Spinal cord (tissue), 10 donors: ENCODE data around the gene KIF26A. TPM values are rescaled to one million over a fixed set of nuclear protein-coding genes. Genes with fewer than 3 reads are reported as not detected.

Experiments
- DNase-seq, 6 donors: peaks; one replicate each; pipeline versions ENCODE4 v3.0.0 to v3.0.0-alpha.2; 2013 to 2015; ENCODE audit warnings: low spot score in 6 of 6, low read depth in 4 of 6
- H3K27ac ChIP-seq: one replicate; pipeline ENCODE4 v1.5.1; 2013; ENCODE audit warnings: low read depth, low read length, control low read depth
- H3K27me3 ChIP-seq: one replicate; pipeline ENCODE4 v1.6.1; 2013; ENCODE audit warnings: low read length; ENCODE audit not compliant: control insufficient read depth, insufficient read depth
- H3K36me3 ChIP-seq: one replicate; pipeline ENCODE4 v1.6.1; 2013; ENCODE audit warnings: low read length; ENCODE audit not compliant: control insufficient read depth, insufficient read depth
- H3K4me1 ChIP-seq: one replicate; pipeline ENCODE4 v1.6.1; 2013; ENCODE audit warnings: low read length; ENCODE audit not compliant: control insufficient read depth, insufficient read depth
- H3K4me3 ChIP-seq: one replicate; pipeline ENCODE4 v1.5.1; 2013; ENCODE audit warnings: low read depth, low read length, control low read depth
- H3K9me3 ChIP-seq: one replicate; pipeline ENCODE4 v1.6.1; 2013; ENCODE audit warnings: low read length; ENCODE audit not compliant: control insufficient read depth, insufficient read depth
- WGBS: methylation state at CpG from one replicate; pipeline ENCODE4 v1.1.5; 2013; ENCODE audit warnings: missing lambda C conversion rate; ENCODE audit not compliant: insufficient coverage; 5-methylcytosine and 5-hydroxymethylcytosine counted together
- polyA plus RNA-seq, 2 donors: library from polyadenylated mRNA; unstranded; fragments of 120-200 nt; gene quantifications; one replicate each; pipeline ENCODE4 v1.2.1, GENCODE V29; 2013; ENCODE audit not compliant: insufficient read length in 2 of 2
- total RNA-seq, 2 donors: library from RNA; depleted of rRNA in 1 of 2; stranded (reverse); fragments of 120-200 nt in 1 of 2; fragments of >200 nt in 1 of 2; gene quantifications; one replicate each; pipeline versions ENCODE4 v1.2.3 to v1.2.4, GENCODE V29; 2013 to 2014
- donor health status: healthy.

Gene KIF26A
- total and polyA plus RNA-seq, 4 donors, result 4.3 to 15.5 (median 10.0) TPM

DNA sequence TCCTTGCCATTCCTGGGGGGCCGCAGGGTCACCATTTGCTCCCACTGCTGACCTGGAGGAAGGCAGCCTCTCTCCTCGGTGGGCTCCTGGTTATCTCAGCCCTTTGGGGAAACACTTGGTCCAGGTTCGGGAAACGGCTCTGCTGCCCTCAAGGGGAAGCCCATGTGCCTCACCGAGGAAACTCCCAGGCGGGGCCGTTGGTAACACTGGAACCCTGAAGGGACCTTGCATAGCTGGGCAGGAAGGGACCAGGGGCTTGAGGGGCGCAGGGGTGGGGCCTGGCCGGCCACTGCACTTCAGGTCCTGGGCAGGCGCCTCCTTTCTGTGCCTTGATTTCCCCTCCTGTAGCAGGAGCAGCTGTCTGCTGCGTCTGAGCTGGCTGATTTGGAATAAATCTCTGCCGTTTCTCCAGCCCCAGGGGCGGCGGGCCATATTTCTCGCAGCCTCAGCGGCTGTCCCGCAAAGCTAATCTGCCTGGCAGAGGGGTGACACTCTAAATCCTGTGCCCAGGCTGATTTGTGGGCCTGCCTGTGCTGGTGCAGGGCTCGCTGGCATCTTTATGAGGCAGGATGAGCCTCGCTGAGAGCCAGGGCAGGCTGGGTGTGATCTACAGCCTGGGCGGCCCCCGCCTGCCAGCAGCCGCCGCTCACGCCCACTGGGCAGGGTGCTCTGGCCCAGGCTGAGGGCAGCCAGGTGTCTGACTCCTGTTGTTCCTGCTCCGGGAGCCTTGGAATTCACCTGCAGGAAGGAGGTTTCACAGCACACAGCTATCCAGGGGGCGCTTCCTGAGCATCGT, 49.7 kb downstream of the KIF26A start:
- 64% methylated on average over 27 of the region's 27 CpGs for WGBS
- Histone ChIP-seq H3K9me3 (no peaks in the 10 kb centered on the region), H3K27ac (no peak overlapping the region), H3K36me3 (no peaks in the 10 kb centered on the region), H3K4me3 (no peak overlapping the region), H3K4me1 (peaks cover 23% of the 10 kb centered on the region), H3K27me3 (peaks cover 2% of the 10 kb centered on the region)
- DNase-seq, result peak in 1 of 6 donors; percentile 43

DNA sequence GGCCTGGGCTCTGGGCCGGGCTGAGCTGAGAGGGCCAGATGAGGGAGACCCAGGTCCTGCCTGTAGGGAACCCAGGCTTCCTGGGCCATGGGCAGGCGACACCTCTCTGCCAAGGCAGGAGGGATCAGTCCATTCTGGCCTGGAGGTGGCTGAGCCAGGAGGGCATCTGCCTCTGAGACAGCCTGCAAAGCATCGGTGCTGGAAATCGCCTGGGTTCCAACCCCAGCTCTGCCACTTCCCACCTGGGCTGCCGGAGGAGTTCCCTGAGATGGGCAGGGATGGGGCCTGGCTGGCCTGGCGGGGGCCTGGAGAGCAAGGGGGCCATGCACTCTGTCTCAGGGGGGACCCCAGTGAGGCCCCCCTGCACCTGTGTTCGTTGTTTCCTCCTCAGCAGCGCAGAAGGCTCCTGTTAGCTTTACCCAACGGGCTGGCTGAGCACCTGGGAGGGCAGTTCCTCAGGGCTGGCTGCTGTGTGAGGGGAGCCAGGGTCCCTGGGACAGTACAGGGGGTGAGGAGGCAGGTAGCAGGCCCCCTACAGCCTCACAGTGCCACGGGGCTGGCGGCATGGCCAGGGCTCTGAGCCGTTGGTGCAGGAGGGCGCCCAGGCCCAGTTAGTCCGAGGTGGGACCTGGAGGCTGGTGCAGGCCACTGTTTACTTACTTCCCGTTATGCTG, 50.5 kb downstream of the KIF26A start:
- Histone ChIP-seq H3K9me3 (no peaks in the 10 kb centered on the region), H3K4me1 (peaks cover 23% of the 10 kb centered on the region), H3K27me3 (peaks cover 2% of the 10 kb centered on the region), H3K4me3 (no peak overlapping the region), H3K36me3 (no peaks in the 10 kb centered on the region), H3K27ac (no peak overlapping the region)
- no peak for DNase-seq
- 80% methylated on average over 14 of the region's 15 CpGs for WGBS

DNA sequence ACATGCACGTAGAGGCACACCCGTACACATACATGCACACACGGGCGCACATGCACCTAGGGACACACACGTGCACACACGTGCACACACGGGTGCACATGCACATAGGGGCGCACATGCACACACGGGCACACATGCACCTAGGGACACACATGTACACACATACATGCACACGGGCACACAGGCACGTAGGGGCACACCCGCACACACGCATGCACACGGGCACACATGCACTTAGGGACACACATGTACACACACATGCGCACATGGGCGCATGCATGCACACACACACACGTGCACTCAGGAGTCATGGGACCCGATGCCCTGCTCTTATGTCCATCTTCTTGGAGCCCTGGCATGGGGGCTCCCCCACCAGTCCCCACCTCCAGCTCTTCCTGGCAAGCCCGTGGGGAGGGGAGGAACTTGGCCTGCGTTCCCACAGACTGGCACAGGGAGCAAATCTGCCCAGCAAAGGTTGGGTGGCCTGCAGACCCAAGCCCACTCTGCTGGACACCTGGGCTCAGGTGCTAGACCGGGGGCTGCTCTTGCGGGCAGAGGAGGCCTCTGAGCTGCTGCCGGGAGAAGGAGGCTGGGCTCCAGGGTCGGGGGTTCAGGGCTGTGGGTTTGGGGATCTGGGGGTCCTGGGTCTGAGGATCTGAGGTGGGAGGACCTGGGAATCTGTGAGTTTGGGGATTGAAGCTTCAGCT, 51.4 kb downstream of the KIF26A start:
- no peak overlapping the region for H3K4me3 ChIP-seq
- H3K4me1 ChIP-seq, result peaks cover 21% of the 10 kb centered on the region
- H3K9me3 ChIP-seq, result no peaks in the 10 kb centered on the region
- H3K36me3 ChIP-seq, result no peaks in the 10 kb centered on the region
- H3K27ac ChIP-seq, result no peak overlapping the region
- DNase-seq, result no peak
- 93% methylated on average over 24 of the region's 24 CpGs for WGBS
- H3K27me3 ChIP-seq, result peaks cover 4% of the 10 kb centered on the region

GRCh38 chr14:104190396-104191000, 52.1 kb downstream of the KIF26A start:
- Histone ChIP-seq H3K4me1 (peaks cover 20% of the 10 kb centered on the region), H3K4me3 (no peak overlapping the region), H3K36me3 (no peaks in the 10 kb centered on the region), H3K9me3 (no peaks in the 10 kb centered on the region), H3K27ac (no peak overlapping the region), H3K27me3 (peaks cover 4% of the 10 kb centered on the region)
- WGBS, result 92% methylated on average over 12 of the region's 12 CpGs
- DNase-seq, result no peak

GRCh38 chr14:104191409-104191997, 53.1 kb downstream of the KIF26A start:
- Histone ChIP-seq H3K9me3 (no peaks in the 10 kb centered on the region), H3K27me3 (peaks cover 6% of the 10 kb centered on the region), H3K36me3 (no peaks in the 10 kb centered on the region), H3K4me1 (peaks cover 26% of the 10 kb centered on the region), H3K4me3 (no peak overlapping the region), H3K27ac (no peak overlapping the region)
- WGBS, result 71% methylated on average over 21 of the region's 21 CpGs
- DNase-seq, result no peak

GRCh38 chr14:104192146-104192882, 53.9 kb downstream of the KIF26A start:
- no peaks in the 10 kb centered on the region for H3K9me3 ChIP-seq
- no peak overlapping the region for H3K4me3 ChIP-seq
- DNase-seq, result no peak
- H3K27me3 ChIP-seq, result peaks cover 6% of the 10 kb centered on the region
- H3K4me1 ChIP-seq, result peaks cover 32% of the 10 kb centered on the region
- no peaks in the 10 kb centered on the region for H3K36me3 ChIP-seq
- 91% methylated on average over 20 of the region's 20 CpGs for WGBS
- H3K27ac ChIP-seq, result no peak overlapping the region

GRCh38 chr14:104192883-104193245, 54.5 kb downstream of the KIF26A start:
- WGBS, result 94% methylated on average over 10 of the region's 10 CpGs

DNA sequence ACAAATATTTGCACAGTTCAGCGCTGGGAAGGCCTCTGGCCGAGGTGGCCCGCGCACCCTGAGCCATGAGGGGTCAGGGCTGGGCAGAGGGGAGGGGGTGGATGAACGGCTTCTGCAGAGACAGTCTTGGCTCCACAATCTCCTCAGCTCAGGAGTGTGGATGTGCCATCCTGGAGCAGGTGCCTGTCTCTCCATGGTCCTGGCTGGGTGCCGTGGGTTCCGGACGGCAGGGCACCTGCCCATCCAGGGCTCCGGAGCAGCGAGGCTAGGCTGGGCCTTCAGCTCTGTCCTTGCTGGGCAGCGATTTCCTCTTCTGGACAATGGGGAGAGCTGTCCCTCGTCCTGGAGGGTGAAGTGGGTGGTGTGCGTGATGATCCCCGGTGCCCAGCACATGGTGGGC, 55.6 kb downstream of the KIF26A start:
- H3K4me3 ChIP-seq, result no peak overlapping the region
- H3K9me3 ChIP-seq, result no peaks in the 10 kb centered on the region
- H3K27me3 ChIP-seq, result peaks cover 6% of the 10 kb centered on the region
- peaks cover 26% of the 10 kb centered on the region for H3K4me1 ChIP-seq
- H3K36me3 ChIP-seq, result no peaks in the 10 kb centered on the region
- DNase-seq, result no peak
- H3K27ac ChIP-seq, result no peak overlapping the region
- WGBS, result 75% methylated on average over 6 of the region's 14 CpGs

More at GRCh38 chr14:104192883-104193245, 54.5 kb downstream of the KIF26A start:
- no peak overlapping the region for H3K27ac ChIP-seq
- H3K4me3 ChIP-seq, result no peak overlapping the region
- H3K36me3 ChIP-seq, result no peaks in the 10 kb centered on the region
- no peaks in the 10 kb centered on the region for H3K9me3 ChIP-seq
- DNase-seq, result no peak
- peaks cover 32% of the 10 kb centered on the region for H3K4me1 ChIP-seq
- H3K27me3 ChIP-seq, result peaks cover 6% of the 10 kb centered on the region

DNA sequence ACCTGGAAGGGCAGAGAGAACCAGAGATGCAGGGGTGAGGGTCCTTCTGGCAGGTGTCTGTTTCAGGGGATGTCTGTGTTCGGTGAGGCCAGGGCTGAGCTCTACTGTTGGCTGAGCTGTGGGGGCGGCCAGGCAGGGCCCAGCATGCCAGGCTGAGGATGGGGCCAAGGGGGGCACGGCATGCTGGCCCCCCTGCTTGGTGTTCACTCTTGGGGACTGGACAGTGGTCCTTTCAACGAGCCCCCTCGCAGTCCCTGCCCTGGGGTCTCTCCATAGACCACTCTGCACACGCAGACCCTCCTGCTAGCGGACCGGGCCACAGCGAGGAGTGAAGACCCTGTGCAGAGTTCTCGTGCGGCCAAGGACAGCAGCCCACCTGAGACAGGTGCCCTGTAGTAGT, 56.3 kb downstream of the KIF26A start:
- no peaks in the 10 kb centered on the region for H3K9me3 ChIP-seq
- peaks cover 33% of the 10 kb centered on the region for H3K4me1 ChIP-seq
- H3K36me3 ChIP-seq, result no peaks in the 10 kb centered on the region
- WGBS, result 93% methylated on average over 11 of the region's 11 CpGs
- no peak overlapping the region for H3K27ac ChIP-seq
- no peak overlapping the region for H3K4me3 ChIP-seq
- peaks cover 5% of the 10 kb centered on the region for H3K27me3 ChIP-seq
- no peak for DNase-seq
